HG03469 (cell line): Measurements from ENCODE around the gene COX7A1.
"Not testable (repeated sequence)": the region's sequence is repeated elsewhere in the genome, so short reads cannot be mapped to it uniquely, and the experiment has no call there.

ENCODE experiments used
- ATAC-seq: cut with Tn5 transposase; IDR thresholded peaks from one replicate; pipeline ENCODE4 v1.9.1; 2021; ENCODE audit warnings: mild to moderate bottlenecking, moderate library complexity, moderate number of reproducible peaks; ENCODE audit not compliant: unreplicated experiment

The COX7A1 gene

DNA sequence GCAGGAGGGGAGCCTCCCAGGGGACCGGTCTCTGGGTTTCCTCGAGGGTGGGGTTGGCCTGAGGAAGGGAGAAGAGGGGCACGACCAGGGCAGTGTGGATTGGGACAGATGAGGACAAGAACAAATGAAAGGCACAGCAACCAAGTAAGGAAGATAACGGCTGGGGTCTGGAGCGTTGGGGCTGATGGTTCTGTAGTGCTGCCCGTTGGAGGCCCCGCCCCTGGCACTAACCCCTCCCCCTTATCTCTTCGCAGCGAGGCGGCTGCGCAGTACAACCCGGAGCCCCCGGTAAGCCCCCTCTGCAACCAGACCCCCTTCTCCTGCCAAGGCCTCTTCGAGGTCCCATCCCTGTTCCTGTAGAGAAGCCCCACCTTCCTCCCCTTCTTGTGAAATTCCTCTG lies 10.2 kb downstream of the COX7A1 start:
- ATAC-seq = no peak

- no peak for ATAC-seq
Observed at GRCh38 chr19:36141039-36141927, 11.0 kb downstream of the COX7A1 start.

DNA sequence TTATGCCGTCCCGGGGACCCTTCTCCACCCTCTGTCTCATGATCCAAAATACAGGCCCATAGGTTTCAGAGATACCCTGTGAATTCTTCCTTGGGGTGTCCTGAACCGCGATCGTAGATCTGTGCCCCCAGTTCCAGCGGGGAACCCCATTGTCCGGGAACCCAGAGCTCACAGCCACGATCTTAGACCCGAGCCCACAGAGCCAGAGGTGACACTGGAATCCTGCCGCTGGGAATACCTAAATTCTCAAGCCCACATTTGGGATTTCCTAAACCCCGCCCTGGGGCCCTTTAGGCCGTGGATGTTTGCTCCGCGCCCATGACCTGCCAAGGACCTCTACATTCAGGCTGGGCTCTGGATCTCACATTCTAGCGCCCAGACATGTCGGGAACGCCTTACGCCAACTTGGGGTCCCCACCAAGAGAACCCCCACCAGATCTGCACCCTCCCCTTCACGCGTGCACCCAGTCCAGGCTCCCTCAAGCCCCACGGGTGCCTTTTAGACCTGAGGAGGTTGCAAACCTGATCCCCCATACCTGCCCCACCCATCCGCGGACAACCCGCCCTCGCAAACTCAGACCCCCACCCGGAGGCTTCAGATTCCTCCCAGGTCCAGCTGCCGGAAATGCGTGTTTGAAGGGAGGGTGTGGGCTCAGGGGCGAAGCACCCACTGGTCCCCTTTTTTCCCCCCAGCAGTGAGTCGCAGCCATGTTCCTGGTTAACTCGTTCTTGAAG lies 11.8 kb downstream of the COX7A1 start:
- no peak for ATAC-seq

DNA sequence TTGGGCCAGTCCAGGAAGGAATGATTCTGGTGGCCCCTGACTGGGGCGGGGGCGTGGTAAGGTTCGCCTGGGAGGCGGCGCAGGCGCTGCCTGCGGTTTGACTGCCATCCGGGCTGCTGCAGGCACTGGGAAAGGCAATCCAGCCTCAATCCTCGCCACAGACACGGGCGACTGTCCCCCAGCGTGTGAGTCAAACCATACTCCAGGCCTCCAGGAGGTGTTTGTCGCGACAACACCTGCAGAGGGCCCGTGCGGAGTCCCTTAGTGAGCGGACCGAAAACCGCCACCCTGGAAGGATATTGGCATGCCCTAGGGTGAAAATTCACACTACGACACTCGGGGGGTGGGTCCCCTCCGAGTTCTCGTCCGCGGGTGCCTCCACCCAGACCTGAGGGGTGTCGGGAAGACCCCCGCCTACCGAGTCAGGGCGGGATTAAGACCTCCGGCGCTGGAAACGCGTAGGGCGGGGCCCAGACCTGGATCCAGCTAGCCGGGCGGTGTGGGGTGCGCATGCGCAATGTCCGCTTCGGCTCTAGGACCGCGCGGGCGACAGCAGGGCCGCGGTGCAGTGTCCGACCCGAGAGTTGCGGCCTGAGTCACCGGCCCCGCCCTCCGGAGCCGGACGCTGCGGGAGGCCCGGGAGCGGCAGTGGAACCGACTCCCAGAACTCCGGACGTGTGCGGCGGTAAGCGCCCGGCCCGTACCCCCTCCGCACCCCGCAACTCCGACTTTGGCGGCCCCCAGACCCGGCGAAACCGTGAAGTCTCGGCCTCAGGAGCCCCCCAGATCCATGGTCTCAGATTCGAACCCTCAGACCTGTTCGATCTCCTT lies 12.6 kb downstream of the COX7A1 start, which contains the start of gene CAPNS1:
Gene CAPNS1, plus strand, starts transcription at position 594 of the 831 bp plus-strand sequence. CDS start 946 bp downstream, outside the sequence.
- ATAC-seq = peak; percentile 70

- no peak for ATAC-seq
Observed at GRCh38 chr19:36139120-36139472, 13.2 kb downstream of the COX7A1 start.

GRCh38 chr19:36136964-36137686 lies 15.1 kb downstream of the COX7A1 start:
- ATAC-seq = no peak

GRCh38 chr19:36134867-36135266 lies 17.4 kb downstream of the COX7A1 start:
- not testable (repeated sequence) for ATAC-seq

DNA sequence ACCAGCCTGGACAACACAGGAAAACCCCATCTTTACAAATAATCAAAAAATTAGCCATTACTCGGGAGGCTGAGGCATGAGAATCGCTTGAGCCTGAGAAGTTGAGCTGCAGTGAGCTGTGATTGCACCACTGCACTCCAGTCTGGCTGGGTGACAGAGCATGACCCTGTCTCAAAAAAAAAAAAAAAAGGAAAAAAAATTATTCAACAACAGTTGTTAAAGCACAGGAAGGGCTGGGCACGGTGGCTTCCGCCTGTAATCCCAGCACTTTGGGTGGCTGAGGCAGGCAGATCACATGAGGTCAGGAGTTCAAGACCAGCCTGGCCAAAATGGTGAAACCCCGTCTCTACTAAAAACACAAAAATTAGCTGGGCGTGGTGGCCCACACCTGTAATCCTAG lies 21.0 kb downstream of the COX7A1 start:
- ATAC-seq = not testable (repeated sequence)

GRCh38 chr19:36128392-36128736 lies 23.9 kb downstream of the COX7A1 start:
- ATAC-seq = no peak

DNA sequence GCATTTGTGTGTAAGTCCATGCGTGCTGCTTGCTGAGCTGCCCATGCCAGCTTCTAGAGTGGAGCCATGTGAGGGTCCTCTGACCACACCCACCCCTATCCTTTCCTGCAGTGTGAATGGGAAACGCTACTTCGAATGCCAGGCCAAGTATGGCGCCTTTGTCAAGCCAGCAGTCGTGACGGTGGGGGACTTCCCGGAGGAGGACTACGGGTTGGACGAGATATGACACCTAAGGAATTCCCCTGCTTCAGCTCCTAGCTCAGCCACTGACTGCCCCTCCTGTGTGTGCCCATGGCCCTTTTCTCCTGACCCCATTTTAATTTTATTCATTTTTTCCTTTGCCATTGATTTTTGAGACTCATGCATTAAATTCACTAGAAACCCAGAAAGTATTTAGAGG lies 26.7 kb downstream of the COX7A1 start:
- no peak for ATAC-seq

- ATAC-seq = no peak
Observed at GRCh38 chr19:36121486-36122124, 30.6 kb downstream of the COX7A1 start.

- ATAC-seq = no peak
Observed at GRCh38 chr19:36120984-36121358, 31.3 kb downstream of the COX7A1 start.

DNA sequence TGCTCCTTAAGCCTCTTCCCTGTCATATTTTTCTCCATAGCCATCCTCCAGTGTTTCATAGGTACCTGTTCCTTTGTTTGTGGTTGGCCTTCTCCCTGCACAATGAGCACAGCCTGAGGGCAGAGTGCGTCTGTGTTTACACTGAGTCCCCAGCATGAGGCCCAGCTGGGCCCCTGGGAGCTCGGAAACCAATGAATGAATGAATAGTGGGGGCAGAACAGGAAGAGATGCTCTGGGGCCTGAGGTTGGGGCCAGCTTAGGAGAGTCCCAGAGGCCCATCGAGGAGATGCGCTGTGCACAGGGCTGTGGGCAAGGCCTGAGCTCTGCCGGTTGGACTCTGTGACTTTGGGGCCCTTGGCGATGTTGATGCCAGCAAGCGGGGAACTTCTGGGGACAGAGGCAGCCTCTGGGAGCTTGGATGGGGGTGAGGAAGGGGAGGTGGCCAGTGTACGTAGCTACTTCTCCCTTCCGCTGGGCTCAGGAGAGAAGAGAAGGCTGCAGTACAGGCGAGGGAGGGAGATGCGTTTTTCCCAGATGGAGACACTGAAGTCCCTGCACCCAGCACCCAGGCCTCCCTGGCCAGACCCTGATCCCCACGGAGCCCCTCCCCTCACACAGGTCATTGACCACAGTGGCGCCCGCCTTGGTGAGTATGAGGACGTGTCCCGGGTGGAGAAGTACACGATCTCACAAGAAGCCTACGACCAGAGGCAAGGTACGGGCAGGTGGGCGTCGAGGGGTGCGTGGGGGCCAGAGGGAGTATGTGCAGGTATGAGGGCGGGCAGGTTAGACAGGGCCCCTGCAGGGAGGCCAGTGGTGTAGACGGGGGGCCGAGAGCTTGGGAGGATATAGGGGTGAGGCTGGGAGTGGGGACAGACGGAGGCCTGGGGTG lies 31.9 kb downstream of the COX7A1 start:
- no peak for ATAC-seq

GRCh38 chr19:36116344-36116637 lies 36.0 kb downstream of the COX7A1 start:
- no peak for ATAC-seq

DNA sequence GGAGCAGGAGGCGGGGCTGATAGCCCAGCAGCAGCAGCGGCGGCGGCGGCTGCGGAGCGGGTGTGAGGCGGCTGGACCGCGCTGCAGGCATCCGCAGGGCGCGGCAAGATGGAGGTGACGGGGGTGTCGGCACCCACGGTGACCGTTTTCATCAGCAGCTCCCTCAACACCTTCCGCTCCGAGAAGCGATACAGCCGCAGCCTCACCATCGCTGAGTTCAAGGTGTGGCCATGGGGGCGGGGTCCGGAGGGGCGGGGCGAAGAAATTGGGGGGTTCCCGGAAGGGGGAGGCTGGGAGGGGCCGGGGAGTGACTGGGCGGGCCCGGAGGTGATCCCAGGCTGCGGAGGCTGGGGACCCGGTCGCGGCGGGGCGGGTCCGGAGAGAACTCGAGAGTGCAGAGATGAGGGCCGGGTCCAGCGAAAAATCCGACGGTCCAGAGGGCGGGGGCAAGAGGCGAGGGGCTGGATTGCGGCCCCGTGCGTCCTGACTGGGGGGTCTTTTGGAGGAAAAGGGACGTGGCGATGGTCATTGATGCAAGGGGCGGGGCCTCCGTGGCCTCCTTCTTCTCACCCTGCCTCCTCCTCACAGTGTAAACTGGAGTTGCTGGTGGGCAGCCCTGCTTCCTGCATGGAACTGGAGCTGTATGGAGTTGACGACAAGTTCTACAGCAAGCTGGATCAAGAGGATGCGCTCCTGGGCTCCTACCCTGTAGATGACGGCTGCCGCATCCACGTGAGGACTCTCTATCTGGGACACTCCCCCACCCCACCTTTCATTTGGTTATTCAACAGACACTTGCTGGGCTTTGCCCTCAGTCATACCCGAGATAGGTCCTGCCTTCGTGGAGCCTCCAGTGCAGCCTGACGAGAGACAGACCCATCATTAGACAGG lies 36.5 kb downstream of the COX7A1 start, which contains the start of gene TBCB:
Gene TBCB, plus strand, starts transcription at position 16 of the 891 bp plus-strand sequence. Its CDS starts 93 bp downstream, at position 109.
- ATAC-seq = peak; percentile 1

DNA sequence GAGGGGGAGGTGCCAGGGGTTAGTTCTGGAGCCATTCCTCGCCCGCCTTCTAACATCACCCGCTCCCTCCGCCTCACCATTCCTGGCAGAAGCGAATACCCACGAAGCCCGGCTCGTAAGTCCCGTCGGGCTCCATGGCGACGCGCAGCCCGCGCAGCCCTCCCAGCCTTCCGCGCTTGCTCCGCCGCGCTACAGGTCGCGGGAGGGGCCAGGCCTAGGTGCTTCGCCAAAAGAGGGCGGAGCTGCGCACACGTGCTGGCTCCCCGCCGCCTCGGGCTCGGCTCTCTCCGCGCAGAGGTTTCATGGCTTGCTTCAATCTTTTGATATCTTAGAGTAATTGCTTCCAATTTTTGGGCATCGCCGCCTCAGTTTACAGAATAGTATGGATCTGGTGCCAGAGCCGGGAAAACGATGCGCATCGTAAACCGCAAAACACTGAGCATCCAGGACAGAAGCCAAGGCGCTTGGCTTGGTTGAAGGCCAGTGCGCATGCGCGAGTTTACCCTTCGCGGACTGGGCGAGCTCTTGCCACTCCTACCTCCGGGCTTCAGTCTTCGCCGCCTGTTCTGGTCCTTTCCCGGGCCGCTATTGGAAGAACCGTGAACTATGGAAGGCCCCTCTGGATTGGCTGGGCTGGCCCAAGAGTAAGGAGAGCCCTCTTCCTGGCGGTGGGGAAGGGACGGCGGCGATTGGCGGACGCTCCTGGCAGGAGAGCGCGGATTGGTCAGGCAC lies 37.4 kb downstream of the COX7A1 start, which contains the start of gene POLR2I:
Gene POLR2I, minus strand, starts transcription at position 155 of the 732 bp plus-strand sequence. Its CDS starts 19 bp downstream, at position 136.
- ATAC-seq = peak; percentile 66
